ENCODE results near the gene CEBPG.

CEBPG gene

GRCh38 chr19:33388725-33389420, 15.4 kb downstream of the CEBPG start:
- CTCF ChIA-PET: interaction anchor here (0.7 kb wide), 1 partner anchor 175 kb away, joined by 4 read pairs; no protein-coding TSS in a partner anchor
- peak overlapping the region; percentile 74 for H3K27ac ChIP-seq
- TF ChIP-seq, protein P1, sequence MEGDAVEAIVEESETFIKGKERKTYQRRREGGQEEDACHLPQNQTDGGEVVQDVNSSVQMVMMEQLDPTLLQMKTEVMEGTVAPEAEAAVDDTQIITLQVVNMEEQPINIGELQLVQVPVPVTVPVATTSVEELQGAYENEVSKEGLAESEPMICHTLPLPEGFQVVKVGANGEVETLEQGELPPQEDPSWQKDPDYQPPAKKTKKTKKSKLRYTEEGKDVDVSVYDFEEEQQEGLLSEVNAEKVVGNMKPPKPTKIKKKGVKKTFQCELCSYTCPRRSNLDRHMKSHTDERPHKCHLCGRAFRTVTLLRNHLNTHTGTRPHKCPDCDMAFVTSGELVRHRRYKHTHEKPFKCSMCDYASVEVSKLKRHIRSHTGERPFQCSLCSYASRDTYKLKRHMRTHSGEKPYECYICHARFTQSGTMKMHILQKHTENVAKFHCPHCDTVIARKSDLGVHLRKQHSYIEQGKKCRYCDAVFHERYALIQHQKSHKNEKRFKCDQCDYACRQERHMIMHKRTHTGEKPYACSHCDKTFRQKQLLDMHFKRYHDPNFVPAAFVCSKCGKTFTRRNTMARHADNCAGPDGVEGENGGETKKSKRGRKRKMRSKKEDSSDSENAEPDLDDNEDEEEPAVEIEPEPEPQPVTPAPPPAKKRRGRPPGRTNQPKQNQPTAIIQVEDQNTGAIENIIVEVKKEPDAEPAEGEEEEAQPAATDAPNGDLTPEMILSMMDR (conservative IDR thresholded peaks at IDR 0.05; ENCODE audit: low read depth): no peak
- POLR2A ChIA-PET (ENCODE audit: low non-redundant PET): no interaction called here
- DNase-seq (ENCODE audit: low spot score): no peak

GRCh38 chr19:33389421-33390100, 16.1 kb downstream of the CEBPG start:
- ChIA-PET POLR2A (ENCODE audit: low non-redundant PET) (no interaction called here), CTCF (interaction anchor here (0.7 kb wide), 1 partner anchor 175 kb away, joined by 4 read pairs; no protein-coding TSS in a partner anchor)
- DNase-seq (ENCODE audit: low spot score): no peak
- TF ChIP-seq, protein P1 (conservative IDR thresholded peaks at IDR 0.05; ENCODE audit: low read depth): no peak
- peak overlapping the region; percentile 74 for H3K27ac ChIP-seq

- no peak for DNase-seq (ENCODE audit: low spot score)
- ChIA-PET CTCF (no interaction called here), POLR2A (ENCODE audit: low non-redundant PET) (no interaction called here)
- TF ChIP-seq, protein P1 (conservative IDR thresholded peaks at IDR 0.05; ENCODE audit: low read depth): no peak
- H3K27ac ChIP-seq: peak overlapping the region; percentile 74
These were observed 16.8 kb downstream of the CEBPG start for GRCh38 chr19:33390101-33390907.

- TF ChIP-seq, protein P1 (conservative IDR thresholded peaks at IDR 0.05; ENCODE audit: low read depth): no peak
- ChIA-PET POLR2A (ENCODE audit: low non-redundant PET) (no interaction called here), CTCF (no interaction called here)
- H3K27ac ChIP-seq: peak overlapping the region; percentile 74
- no peak for DNase-seq (ENCODE audit: low spot score)
These were observed 17.6 kb downstream of the CEBPG start for GRCh38 chr19:33390908-33391630.

DNA sequence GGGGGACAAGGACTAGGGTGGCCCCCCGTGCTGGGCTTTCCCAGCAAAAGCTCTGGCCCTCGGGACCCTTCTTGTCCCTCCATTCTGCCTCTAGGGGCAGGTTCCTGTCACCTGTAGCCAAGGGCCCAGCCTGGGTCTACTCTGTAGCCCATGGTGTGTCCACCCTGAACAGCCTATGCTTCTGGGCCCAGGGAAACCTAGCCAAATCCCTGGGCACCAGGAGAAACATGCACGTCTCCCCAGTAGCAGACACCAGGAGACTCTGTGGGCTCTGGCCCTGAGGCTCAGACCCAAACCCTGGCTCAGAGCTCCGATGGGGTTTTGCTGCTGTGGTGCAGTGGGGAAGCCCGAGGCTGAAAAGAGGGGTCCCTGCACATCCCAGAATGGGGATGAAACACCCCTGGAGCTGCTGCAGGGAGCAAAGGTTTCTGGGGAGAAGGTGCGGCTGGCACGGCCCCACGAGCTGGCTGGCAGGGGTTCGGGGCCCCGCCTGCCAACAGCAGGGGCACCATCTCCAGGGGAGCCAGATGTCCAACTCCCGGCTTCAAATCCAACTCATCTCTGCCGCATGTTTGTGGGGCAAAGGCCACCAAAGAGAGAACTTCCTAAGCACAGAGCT, 18.2 kb downstream of the CEBPG start:
- DNase-seq (ENCODE audit: low spot score): no peak
- ChIA-PET POLR2A (ENCODE audit: low non-redundant PET) (no interaction called here), CTCF (interaction anchor here (0.6 kb wide), 2 partner anchors 150 to 618 kb away, joined by 3 to 7 read pairs; no protein-coding TSS in a partner anchor)
- H3K27ac ChIP-seq: peak overlapping the region; percentile 74
- TF ChIP-seq, protein P1 (conservative IDR thresholded peaks at IDR 0.05; ENCODE audit: low read depth): no peak
